ENCODE measurements around the gene RPA1.

DNA sequence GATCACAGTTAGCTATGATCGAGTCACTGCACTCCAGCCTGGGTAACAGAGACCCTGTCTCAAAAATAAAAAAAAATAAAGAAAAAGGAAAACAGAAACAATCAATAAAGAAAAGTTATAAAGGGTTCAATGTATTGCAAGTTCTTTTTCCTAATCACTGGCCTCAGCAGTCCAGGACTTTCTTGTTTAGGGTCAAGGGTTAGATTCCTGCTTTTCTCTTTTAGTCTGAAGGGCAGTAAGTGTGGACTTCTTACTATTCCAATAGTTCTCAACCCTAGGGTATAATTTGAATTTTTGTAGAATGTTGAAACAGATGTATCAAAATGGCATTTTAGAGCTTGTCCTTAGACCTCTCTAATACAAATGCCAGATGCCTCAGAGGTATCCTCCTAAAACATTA, 27.4 kb upstream of the RPA1 start:
- no peak for TF ChIP-seq POLR2AphosphoS5 (IDR thresholded peaks at IDR 0.05; ENCODE audit: low read depth, low read length)
- TF ChIP-seq HDAC2 (IDR thresholded peaks at IDR 0.05; ENCODE audit: borderline replicate concordance in 1 of 2, low read depth in 2 of 2, low read length in 2 of 2) = no peak
- no peak for TF ChIP-seq SIN3A (conservative IDR thresholded peaks at IDR 0.05 in 1 of 2, IDR thresholded peaks at IDR 0.05 in 1 of 2; ENCODE audit: low read depth in 1 of 2, low read length in 2 of 2)
- no peak for TF ChIP-seq CTCF (IDR thresholded peaks at IDR 0.05; ENCODE audit: control extremely low read depth in 1 of 3, insufficient read depth in 1 of 3, low read depth in 1 of 3, low read length in 3 of 3)
- no peak for TF ChIP-seq BACH1 (IDR thresholded peaks at IDR 0.05; ENCODE audit: low read length)
- no peak for TF ChIP-seq SP4 (IDR thresholded peaks at IDR 0.05; ENCODE audit: low read length)
- TF ChIP-seq NRF1 (IDR thresholded peaks at IDR 0.05; ENCODE audit: low read depth, low read length) = no peak
- no peak for TF ChIP-seq JUN (IDR thresholded peaks at IDR 0.05; ENCODE audit: low read depth, low read length)
- no peak for TF ChIP-seq CHD2 (IDR thresholded peaks at IDR 0.05; ENCODE audit: low read length)
- TF ChIP-seq, protein P1, sequence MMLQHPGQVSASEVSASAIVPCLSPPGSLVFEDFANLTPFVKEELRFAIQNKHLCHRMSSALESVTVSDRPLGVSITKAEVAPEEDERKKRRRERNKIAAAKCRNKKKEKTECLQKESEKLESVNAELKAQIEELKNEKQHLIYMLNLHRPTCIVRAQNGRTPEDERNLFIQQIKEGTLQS (IDR thresholded peaks at IDR 0.05; ENCODE audit: insufficient read depth, low read depth, low read length) = no peak
- TF ChIP-seq, protein P2, sequence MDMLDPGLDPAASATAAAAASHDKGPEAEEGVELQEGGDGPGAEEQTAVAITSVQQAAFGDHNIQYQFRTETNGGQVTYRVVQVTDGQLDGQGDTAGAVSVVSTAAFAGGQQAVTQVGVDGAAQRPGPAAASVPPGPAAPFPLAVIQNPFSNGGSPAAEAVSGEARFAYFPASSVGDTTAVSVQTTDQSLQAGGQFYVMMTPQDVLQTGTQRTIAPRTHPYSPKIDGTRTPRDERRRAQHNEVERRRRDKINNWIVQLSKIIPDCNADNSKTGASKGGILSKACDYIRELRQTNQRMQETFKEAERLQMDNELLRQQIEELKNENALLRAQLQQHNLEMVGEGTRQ (IDR thresholded peaks at IDR 0.05; ENCODE audit: low read length) = no peak

All from H1 (cell line).